NB4 (cell line): Measurements from ENCODE around the gene CELSR1.

Source experiments
- POLR2A ChIP-seq: IDR thresholded peaks from 2 replicates; pipeline ENCODE4 v1.6.1; 2011; ENCODE audit warnings: mild to moderate bottlenecking; ENCODE audit not compliant: insufficient read length; ENCODE audit errors: extremely low read depth
- TF ChIP-seq, protein P1 (sequence below): IDR thresholded peaks from one replicate; pipeline ENCODE4 v1.5.1; 2012; ENCODE audit warnings: low read depth, low read length

- TF ChIP-seq, protein P1, sequence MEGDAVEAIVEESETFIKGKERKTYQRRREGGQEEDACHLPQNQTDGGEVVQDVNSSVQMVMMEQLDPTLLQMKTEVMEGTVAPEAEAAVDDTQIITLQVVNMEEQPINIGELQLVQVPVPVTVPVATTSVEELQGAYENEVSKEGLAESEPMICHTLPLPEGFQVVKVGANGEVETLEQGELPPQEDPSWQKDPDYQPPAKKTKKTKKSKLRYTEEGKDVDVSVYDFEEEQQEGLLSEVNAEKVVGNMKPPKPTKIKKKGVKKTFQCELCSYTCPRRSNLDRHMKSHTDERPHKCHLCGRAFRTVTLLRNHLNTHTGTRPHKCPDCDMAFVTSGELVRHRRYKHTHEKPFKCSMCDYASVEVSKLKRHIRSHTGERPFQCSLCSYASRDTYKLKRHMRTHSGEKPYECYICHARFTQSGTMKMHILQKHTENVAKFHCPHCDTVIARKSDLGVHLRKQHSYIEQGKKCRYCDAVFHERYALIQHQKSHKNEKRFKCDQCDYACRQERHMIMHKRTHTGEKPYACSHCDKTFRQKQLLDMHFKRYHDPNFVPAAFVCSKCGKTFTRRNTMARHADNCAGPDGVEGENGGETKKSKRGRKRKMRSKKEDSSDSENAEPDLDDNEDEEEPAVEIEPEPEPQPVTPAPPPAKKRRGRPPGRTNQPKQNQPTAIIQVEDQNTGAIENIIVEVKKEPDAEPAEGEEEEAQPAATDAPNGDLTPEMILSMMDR = no peak
- no peak for TF ChIP-seq POLR2A
Observed at GRCh38 chr22:46449974-46450745, 87.3 kb downstream of the CELSR1 start.
